ENCODE data around the gene SLC6A19. TPM values are rescaled to one million over a fixed set of nuclear protein-coding genes. Genes with fewer than 3 reads are reported as not detected.

SLC6A19 gene
- total RNA-seq, 4 donors from 2014 or later: 9.9 to 934 (median 516) TPM

- TF ChIP-seq CTCF (IDR thresholded peaks at IDR 0.05) (no peak), POLR2A (IDR thresholded peaks at IDR 0.05) (no peak)
- DNase-seq: no peak
These were observed 21.9 kb downstream of the SLC6A19 start for GRCh38 chr5:1223278-1223670.

GRCh38 chr5:1224631-1225030, 23.2 kb downstream of the SLC6A19 start:
- H3K36me3 ChIP-seq: peaks cover 0 to 4% (median 0%) of the 10 kb centered on the region in 3 donors
- H3K27me3 ChIP-seq: no peaks in the 10 kb centered on the region
- TF ChIP-seq POLR2A (IDR thresholded peaks at IDR 0.05) (no peak), CTCF (IDR thresholded peaks at IDR 0.05) (no peak)

More at GRCh38 chr5:1223278-1223670, 21.9 kb downstream of the SLC6A19 start:
- peaks cover 0 to 4% (median 0%) of the 10 kb centered on the region in 3 donors for H3K36me3 ChIP-seq
- H3K27me3 ChIP-seq: no peaks in the 10 kb centered on the region
- no peak overlapping the region for H3K4me3 ChIP-seq
- H3K9me3 ChIP-seq: no peaks in the 10 kb centered on the region
- no peaks in the 10 kb centered on the region for H3K4me1 ChIP-seq
- H3K27ac ChIP-seq: no peak overlapping the region

GRCh38 chr5:1225081-1225480, 23.7 kb downstream of the SLC6A19 start, which contains the start of gene SLC6A18:
Gene SLC6A18 (plus strand): TSS chr5:1225381. CDS start chr5:1225478, 97 bp downstream.
- no peaks in the 10 kb centered on the region for H3K27me3 ChIP-seq
- no peak within 1 kb of the TSS for H3K4me3 ChIP-seq
- no peak within 1 kb of the TSS for H3K27ac ChIP-seq
- TF ChIP-seq CTCF (IDR thresholded peaks at IDR 0.05): no peak
- no peak for TF ChIP-seq POLR2A (IDR thresholded peaks at IDR 0.05)
- H3K36me3 ChIP-seq: peaks cover 0 to 4% (median 0%) of the 10 kb centered on the region in 3 donors
- no peaks in the 10 kb centered on the region for H3K4me1 ChIP-seq
- DNase-seq: no peak
- no peaks in the 10 kb centered on the region for H3K9me3 ChIP-seq

More at GRCh38 chr5:1224631-1225030, 23.2 kb downstream of the SLC6A19 start:
- DNase-seq: no peak
- Histone ChIP-seq H3K4me1 (no peaks in the 10 kb centered on the region), H3K9me3 (no peaks in the 10 kb centered on the region), H3K4me3 (no peak overlapping the region), H3K27ac (no peak overlapping the region)

GRCh38 chr5:1226231-1226630, 24.8 kb downstream of the SLC6A19 start:
- Histone ChIP-seq H3K27me3 (no peaks in the 10 kb centered on the region), H3K36me3 (peaks cover 0 to 4% (median 0%) of the 10 kb centered on the region in 3 donors), H3K9me3 (no peaks in the 10 kb centered on the region), H3K27ac (no peak overlapping the region), H3K4me1 (no peaks in the 10 kb centered on the region), H3K4me3 (no peak overlapping the region)
- TF ChIP-seq POLR2A (IDR thresholded peaks at IDR 0.05) (no peak), CTCF (IDR thresholded peaks at IDR 0.05) (no peak)
- no peak for DNase-seq

GRCh38 chr5:1226839-1227581, 25.6 kb downstream of the SLC6A19 start:
- no peak for DNase-seq
- Histone ChIP-seq H3K27ac (no peak overlapping the region), H3K27me3 (no peaks in the 10 kb centered on the region), H3K36me3 (no peaks in the 10 kb centered on the region), H3K4me3 (no peak overlapping the region), H3K9me3 (no peaks in the 10 kb centered on the region), H3K4me1 (no peaks in the 10 kb centered on the region)
- TF ChIP-seq CTCF (IDR thresholded peaks at IDR 0.05): no peak
- no peak for TF ChIP-seq POLR2A (IDR thresholded peaks at IDR 0.05)

Data from Peyer's patch (tissue), 4 donors.